ENCODE results near the gene ZNF771.

DNA sequence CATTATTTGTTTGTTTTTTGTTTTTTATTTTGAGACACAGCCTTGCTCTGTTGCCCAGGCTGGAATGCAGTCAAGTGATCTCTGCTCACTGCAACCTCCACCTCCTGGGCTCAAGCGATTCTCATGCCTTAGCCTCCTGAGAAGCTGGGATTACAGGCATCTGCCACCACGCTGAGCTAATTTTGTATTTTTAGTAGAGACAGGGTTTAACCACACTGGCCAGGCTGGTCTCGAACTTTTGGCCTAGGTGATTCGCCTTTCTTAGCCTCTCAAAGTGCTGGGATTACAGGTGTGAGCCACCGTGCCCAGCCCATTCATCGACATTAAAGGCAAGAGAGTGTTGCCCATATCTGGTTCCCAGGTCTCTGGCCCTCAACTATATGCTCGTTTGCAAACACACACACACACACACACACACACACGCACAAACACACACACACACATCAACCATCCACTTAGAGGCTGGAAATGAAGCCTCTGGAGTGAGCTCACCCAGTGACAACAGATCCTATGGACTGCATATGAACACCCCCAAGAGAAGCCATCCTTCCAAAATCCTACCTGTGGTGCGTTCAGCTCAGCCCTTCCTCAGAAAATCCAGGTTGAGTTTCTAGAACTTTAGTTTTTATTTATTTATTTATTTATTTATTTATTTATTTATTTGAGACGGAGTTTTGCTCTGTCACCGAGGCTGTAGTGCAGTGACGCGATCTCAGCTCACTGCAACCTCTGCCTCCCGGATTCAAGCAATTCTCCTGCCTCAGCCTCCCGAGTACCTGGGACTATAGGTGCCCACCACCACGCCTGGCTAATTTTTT, 50.5 kb downstream of the ZNF771 start:
- TF ChIP-seq, protein P1, sequence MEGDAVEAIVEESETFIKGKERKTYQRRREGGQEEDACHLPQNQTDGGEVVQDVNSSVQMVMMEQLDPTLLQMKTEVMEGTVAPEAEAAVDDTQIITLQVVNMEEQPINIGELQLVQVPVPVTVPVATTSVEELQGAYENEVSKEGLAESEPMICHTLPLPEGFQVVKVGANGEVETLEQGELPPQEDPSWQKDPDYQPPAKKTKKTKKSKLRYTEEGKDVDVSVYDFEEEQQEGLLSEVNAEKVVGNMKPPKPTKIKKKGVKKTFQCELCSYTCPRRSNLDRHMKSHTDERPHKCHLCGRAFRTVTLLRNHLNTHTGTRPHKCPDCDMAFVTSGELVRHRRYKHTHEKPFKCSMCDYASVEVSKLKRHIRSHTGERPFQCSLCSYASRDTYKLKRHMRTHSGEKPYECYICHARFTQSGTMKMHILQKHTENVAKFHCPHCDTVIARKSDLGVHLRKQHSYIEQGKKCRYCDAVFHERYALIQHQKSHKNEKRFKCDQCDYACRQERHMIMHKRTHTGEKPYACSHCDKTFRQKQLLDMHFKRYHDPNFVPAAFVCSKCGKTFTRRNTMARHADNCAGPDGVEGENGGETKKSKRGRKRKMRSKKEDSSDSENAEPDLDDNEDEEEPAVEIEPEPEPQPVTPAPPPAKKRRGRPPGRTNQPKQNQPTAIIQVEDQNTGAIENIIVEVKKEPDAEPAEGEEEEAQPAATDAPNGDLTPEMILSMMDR (IDR thresholded peaks at IDR 0.05; ENCODE audit: low read depth, low read length), result no peak
- TF ChIP-seq EZH2phosphoT487 (IDR thresholded peaks at IDR 0.05; ENCODE audit: low read depth), result no peak

Measured in OCI-LY3 (cell line).